Activated effector memory CD4-positive, alpha-beta T cell treated with Interleukin-2 at 50 U/mL for 16 hours (primary cell): ENCODE measurements around the gene GMEB1.
A peak's percentile ranks its signal among the peaks of the same experiment; 100 is the strongest.
"Not testable (repeated sequence)": the region's sequence is repeated elsewhere in the genome, so short reads cannot be mapped to it uniquely, and the experiment has no call there.

Source experiments
- DNase-seq: peaks from one replicate; pipeline ENCODE4 v3.0.0-alpha.2; 2020

The GMEB1 gene

DNA sequence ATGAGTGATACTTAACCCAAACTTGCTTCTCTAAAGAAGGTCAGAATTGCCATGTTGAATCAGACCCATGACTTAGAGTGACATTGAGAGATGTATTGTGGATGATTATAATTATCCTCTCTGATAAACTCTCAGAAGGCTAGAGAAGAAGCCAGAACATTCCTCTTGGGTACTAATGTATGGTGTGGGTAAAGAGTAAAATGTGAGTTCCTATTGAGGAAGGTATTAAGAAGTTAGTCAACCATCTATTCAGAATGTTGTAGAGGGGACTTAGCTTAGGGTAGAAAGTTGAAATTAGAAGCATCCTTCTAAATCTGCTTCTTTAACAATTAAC is 7.3 kb downstream of the GMEB1 start:
- DNase-seq = no peak

DNA sequence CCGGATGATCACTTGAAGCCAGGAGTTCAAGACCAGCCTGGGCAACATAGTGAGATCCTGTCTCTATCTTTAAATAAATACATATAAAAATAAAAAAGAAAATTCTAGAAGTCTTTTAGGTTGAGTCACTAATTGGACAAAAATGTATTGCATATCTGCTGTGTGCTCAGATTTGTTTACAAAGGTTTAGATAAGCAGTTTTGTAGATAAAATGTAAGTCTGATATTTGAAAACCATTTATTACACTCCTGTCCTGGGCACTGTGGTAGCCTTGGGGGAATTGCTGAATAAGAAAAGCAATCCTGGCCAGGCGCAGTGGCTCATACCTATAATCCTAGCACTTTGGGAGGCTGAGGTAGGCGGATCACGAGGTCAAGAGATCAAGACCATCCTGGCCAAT is 11.6 kb downstream of the GMEB1 start:
- DNase-seq = no peak

DNA sequence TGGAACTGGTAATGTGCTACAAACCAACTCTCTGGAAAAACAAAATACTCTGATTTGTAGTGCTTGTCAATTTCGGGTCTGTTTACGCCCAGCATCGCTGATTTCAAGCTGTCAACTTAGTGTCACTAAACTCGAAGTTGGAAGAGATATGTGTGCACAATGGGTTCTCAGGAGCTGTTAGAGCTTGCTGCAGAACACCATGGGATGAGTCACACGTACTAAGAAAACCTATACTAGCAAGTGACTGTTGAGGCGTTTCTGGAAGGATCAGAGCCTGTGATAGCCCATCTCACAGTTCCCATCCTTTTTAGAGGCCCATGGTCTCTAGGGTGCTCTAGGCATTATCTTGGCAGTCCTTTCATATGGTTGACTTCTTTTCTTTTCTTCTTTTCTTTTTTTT is 14.3 kb downstream of the GMEB1 start:
- no peak for DNase-seq

DNA sequence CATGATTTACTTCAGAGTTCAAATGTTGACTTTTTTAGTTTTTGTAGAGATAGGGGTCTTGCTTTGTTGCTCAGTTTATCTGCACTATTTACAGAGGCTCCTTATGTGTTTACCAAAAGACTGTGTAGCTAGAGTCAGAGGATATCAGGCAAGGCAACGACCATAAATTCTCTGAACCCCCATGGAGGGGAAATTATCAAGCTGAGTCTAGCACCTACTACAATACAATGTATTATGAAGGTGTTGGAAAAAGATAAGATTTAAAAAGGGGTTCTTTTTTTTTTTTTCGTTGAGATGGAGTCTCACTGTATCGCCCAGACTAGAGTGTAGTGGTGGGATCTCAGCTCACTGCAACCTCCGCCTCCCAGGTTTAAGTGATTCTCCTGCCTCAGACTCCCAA is 16.4 kb downstream of the GMEB1 start:
- DNase-seq = no peak

DNA sequence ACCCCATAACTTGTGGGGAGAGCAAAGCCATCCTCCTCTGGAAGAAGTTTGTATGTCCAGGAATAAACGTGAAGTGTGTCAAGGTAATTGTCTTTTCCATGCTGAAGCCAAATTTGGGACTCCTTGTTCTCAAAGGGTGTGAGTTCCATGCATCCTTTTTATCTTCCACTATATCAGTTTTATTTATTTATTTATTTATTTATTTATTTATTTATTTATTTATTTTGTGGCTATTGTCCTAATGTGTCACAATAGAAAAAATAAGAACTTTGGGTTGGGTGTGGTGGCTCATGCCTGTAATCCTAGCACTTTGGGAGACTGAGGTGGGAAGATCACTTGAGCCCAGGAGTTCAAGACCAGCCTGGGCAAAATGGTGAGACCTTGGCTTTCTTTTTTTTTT is 23.0 kb downstream of the GMEB1 start:
- DNase-seq = not testable (repeated sequence)

DNA sequence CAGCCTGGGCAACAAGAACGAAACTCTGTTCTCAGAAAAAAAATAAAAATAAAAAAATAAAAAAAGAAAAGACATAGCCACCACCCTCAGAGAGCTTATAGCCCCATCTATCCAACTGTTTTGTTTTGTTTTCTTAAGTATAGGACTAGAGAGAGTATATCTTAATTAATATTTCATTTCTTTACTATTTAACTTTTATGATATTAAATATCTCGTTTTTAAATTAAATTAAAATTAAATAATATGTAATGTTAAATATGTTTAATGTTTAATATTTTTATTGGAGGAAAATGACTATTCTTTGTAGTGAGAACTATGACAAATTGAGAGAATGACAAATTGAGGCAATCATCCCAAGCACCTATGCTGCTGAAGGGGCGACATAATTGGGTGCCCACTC is 35.0 kb downstream of the GMEB1 start:
- no peak for DNase-seq

DNA sequence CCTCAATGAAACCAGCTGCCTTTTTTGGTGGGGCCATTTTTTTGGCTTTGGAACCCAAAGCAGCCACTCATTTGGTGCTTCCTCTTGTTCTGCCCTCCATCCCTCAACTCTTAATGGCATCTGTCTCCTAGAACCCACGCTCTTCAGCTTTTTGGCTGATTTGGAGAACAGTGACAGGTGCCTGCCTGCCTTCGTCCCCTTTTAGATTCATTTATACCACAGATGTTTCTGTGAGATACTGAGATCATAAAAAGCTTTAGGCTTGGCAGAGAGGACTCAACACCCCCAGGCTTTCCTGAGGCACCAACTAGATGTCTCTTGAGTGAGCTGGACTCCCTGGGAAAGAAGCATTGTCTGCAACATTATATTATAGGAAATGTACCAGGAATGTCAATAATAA is 47.8 kb downstream of the GMEB1 start:
- DNase-seq = no peak

DNA sequence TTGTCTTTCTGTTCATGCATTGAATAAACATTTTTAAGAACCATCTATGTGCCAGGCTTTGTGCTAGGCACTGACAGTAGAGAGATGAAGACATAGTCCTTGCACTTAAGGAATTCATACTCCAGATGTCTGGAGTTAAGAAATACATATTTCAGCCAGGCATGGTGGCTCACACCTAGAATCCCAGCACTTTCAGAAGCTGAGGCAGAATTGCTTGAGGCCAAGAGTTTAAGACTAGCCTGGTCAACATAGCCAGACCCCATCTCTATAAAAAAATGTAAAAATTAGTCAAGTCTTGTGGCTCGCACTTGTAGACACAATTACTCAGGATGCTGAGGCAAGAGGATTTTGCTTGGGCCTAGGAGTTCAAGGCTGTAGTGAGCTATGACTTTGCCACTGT is 49.6 kb downstream of the GMEB1 start:
- no peak for DNase-seq

DNA sequence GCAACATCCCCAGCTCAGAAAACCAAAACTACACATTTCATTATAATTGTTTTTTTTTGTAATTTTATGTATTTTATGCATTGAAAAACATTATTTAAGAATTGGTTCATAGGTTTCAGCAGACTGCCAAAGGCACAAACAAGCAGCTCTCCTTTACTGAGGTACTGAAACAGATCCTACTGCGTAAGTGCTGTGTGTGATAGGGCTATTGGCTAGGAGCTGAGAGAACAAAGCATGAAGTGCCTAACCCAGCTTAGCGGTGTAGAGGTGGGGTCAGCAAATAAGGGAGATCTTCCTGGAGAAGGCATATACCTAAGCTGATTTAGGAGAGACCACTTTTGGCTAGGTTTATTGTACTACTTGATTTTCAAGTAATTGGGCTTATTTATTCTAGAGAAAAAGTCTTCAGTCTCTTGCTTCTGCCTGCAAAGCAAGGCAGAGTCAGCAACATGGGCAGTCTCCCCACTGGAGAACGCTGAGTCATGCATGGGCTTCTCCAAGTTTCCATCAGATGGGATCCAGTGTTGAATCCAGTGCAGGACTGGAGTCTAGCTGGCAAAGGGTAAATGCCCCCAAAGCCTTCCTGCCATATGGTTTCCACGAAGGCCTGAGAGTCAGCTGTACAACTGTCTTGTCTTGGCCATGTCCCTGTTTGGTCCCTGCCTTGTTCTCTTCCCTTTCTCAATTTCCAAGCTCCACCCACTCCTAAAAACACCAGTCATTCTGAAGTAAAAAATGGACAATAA is 50.2 kb downstream of the GMEB1 start:
- DNase-seq = no peak

DNA sequence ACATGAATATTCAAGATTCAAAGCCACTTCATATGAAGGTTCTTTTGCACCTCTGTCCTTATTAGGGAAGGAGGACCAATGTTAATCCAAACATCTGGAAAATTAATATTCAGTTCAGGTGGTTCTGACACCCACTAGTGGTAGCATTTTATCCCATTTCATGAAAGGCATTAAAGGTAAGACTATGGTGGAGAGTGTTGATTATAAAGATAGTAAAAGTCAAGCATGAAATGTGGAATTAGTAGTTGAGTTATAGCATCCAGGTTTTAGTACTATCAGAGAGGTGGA is 50.7 kb downstream of the GMEB1 start:
- DNase-seq = no peak

DNA sequence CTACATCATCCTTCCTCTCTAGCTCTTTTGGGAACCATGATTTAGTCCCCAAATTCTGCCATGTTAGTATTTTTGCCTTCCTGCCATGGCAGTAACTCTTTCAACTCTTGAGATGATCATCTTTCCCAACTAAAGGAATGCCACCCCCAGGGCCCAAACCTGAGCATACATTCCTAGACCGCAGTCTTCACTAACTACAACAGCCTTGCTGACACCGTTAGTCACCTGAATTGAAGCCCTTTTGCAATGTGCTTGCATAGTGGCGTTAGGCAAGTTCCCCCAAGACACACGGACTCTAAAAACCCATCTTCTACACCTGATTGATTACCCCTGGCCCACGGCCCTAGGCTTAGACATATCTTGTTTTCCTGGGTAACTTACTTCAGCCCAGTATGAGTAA is 51.8 kb downstream of the GMEB1 start:
- no peak for DNase-seq

DNA sequence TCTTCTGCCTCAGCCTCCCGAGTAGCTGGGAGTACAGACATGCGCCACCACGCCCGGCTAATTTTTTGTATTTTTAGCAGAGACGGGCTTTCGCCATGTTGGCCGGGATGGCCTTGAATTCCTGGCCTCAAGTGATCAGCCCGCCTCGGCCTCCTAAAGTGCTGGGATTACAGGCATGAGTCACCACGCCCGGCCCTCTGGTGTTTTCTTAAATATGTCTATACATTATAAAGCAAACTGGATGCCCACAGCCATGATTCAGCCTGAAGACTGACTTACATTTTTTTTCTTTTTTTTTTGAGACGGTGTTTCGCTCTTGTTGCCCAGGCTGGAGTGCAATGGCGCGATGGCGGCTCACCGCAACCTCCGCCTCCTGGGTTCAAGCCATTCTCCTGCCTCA is 53.3 kb downstream of the GMEB1 start:
- DNase-seq = not testable (repeated sequence)

DNA sequence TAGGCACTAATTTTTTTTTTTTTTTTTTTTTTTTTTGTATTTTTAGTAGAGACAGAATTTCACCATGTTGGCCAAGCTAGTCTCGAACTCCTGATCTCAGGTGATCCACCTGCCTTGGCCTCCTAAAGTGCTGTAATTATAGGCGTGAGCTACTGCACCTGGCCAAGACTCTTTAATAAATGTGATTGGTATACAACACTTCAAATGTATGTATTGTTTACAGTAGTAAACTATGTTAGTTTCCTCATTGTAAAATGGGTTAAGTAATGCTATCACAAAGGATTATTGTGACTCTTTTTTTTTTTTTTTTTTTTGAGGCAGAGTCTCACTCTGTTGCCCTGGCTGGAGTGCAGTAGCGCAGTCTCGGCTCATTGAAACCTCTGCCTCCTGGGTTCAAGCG is 56.8 kb downstream of the GMEB1 start:
- DNase-seq = not testable (repeated sequence)

DNA sequence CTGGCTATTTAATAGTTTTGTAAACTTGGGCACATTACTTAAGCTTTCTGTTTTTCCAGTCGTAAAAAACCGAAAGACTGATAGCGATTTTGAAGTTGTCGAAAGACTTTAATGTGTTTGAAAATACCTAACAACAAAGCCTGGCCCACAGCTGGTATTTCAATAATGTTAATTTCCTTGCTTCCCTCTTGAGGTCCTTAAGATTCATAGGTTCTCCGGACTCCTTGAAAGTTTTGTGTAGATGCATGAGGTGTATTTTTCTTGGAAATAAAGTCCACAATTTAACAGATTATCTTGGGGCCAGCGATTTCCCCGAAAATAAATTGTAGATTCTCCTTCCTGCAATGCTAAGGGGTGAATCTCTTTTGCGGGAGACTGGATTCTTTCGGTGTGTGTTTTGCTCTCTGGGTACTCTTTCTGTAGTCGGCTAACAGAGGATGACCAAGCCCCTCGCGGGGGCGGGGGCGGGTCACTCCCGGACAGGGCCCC is 67.4 kb downstream of the GMEB1 start:
- DNase-seq = no peak

DNA sequence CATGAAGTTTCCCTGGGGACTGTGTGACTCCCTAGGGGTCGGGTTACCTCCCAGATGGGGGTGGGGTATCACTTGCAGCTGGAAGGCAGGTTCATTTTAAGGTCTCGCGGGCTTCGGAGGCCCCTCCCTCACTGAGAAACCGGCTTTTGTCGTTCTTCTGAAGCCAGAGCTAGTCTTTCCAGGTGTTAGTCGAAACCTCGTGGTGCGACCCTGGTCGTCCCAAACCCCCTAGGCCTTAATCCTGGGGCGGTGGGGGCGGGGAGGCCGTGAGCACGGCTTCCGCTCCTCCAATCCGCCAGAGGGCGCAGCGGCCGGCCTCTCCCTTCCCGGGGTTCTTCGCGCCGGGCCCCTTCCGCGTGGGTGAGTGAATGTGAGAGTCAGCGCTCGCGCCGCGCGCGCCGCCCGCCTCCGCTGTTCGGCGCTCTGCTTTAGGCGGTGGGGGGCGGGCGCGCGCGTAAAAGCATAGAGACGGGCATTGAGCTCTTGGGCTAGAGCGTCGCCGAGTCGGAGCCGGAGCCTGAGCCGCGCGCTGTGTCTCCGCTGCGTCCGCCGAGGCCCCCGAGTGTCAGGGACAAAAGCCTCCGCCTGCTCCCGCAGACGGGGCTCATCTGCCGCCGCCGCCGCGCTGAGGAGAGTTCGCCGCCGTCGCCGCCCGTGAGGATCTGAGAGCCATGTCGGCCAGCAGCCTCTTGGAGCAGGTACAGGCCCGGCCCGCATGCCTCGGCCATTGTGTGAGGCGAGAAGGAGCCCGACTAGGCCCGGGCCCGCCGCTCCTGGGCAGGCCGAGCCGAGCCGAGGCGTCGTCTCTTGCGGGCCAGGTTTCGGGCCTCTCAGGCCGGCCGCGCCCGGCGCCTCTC is 68.1 kb downstream of the GMEB1 start, which contains the start of gene YTHDF2:
Gene YTHDF2 (plus strand): TSS at position 491 of the 857 bp plus-strand sequence. CDS start 181 bp downstream, at position 672.
- peak; percentile 97 for DNase-seq

DNA sequence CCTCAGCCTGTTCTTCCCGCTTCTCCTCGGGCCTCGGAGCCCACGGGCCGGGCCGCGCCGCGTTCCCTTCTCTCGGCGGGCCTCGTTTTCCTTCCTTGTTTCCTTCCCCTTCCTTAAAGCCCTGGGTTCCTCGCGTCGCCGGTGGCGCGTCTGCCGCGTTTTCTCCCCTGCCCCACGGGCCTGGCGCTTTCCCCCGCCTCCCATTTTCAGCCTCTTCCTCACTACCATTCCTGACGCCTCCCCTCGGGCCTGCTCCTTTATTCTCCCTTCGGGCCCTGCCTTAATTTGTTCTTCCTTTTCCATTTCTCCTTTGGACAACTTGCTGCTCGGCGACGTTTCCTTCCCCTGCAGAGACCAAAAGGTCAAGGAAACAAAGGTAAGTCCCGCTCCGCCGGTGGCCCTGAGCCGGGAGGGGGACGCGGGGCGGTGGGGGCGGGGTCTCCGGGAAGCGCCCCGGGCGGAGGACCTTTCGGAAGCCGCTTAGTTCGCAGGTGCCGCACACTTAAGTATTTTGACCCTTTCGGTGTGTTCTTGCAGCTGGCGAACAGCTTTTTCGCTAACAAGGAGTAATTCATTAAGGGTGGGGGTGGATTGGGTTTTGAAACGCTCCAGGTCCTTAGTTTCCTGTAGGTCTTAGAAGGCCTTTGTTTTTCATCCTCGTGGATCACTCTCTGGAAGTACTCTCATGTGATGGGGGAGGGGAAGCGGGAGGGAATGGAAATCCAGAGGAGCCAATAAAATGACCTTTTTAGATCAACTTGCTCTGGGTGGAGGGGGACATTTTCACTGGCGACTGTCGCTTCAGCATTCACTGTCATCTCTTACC is 68.9 kb downstream of the GMEB1 start:
- peak; percentile 39 for DNase-seq

DNA sequence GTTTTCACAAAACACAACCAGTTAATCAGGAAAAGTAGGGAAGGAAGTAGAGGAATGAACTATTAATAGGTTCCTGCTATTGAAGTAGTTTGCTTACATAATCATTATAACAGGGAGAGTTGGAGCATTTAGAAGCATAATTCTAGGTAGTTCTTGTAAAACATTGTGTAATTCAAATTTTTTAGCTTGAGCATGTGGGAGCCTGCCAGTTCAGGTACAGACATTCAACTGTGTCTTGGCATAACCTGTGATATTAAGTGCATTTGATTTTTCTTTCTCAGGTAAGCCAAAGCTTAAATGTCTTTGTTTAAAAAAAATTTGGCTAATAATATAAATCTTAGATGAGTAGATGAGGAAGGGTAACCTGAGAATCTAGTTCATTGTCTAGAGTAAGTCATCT is 71.5 kb downstream of the GMEB1 start:
- DNase-seq = no peak

DNA sequence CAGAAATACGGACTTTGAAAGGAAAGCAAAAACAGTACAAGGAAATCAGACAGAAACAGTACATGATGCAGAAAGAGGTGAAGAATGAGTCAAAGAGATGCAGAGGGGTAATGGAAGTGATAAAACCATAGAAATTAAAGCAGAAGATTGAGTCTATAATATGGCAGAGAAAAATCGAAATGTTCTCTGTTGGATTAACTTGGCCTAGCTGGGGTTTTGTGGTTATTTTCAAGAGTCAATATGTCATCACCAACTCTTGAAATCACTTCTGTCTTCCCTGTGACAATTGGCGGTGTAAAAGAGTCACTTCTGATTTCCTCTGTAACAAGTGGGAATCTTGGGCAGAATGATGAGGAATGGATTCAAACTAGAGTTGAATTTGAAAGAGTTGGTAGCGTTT is 75.6 kb downstream of the GMEB1 start:
- DNase-seq = no peak

DNA sequence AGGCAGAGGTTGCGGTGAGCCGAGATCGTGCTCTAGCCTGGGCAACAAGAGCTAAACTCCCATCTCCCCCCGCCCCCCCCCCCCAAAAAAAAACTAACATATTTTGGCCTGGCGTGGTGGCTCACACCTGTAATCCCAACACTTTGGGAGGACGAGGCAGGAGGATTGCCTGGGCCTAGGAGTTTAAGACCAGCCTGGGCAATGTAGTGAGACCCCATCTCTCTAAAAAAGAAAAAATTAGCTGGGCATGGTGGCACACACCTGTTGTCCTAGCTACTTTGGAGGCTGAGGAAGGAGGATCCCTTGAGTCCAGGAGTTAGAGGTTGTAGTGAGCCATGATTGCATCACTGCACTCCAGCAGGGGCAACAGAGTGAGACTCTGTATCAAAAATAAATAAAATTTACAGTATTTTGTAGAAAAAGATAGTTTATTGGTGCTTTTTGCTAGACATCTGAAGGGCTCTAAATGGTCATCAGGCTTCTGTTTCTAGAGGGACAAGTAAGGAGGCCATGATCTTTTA is 77.1 kb downstream of the GMEB1 start:
- DNase-seq = no peak

DNA sequence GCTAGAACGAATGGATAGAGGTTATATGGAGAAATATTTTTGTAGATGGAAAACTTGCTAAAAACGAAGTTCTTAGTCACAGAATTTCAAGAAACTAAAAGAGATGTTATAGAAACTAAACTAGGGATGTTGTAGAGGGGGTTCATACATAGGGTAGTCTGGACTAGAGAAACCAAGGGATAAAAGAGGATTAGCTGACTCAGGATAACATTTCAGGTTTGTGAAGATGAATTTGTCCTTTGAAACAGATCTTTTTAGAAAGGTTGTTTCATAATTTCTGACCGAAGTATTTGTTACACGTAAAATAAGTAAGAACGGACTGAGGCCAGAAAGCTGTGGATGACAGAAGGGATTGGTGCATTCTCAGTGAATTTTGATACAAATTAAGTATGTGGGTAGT is 81.7 kb downstream of the GMEB1 start:
- DNase-seq = no peak

DNA sequence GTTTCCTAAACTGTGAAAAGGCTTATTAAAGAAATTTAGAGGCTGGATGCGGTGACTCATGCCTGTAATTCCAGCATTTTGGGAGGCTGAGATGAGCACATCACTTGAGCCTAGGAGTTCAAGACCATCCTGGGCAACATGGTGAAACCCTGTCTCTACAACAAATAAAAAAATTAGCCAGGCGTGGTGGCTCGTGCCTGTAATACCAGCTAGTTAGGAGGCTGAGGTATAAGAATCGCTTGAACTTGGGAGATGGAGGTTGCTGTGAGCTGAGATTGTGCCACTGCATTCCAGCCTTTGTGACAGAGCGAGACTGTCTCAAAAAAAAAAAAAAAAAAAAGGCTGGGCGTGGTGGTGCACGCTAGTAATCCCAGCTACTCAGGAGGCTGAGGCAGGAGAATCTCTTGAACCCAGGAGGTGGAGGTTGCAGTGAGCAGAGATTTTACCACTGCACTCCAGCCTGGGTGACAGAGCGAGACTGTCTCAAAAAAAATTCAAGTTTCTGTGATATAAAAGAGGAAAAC is 82.2 kb downstream of the GMEB1 start:
- DNase-seq = not testable (repeated sequence)

DNA sequence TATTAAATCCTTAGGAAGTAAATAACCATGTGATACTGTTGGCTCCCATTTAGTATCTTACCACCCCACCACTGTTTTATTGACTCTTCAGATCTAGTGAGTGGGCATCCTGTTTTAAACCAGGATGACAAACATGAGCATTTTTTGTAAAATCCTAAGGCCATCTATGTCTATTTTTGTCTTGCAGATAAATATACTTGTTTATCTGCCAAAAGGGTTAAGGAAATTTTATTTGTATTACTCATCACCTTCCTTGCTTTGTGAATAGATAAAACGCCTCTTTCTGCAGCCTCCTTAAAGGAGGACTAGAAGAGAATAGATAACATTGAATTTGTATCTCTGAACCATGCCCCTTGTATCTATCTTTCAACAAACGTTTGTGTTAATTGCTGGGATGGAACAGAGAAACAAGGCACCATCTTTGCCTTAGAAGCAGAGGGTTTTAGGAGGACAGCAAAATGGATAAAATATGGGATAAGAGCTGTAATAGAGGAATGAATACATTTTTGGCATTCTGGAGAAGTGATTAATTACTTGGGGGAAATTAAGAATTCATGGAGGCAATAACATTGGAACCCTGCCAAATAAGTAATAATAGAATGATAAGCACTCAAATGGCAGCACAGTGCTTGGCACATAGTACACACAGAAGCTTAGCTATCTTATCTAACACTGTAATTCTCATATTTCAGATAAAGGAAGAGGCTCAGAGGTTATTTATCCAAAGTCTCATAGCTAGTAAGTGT is 82.9 kb downstream of the GMEB1 start:
- DNase-seq = no peak
